ENCODE measurements around the gene PARP14.
"Not testable (repeated sequence)": the region's sequence is repeated elsewhere in the genome, so short reads cannot be mapped to it uniquely, and the experiment has no call there.

Gene PARP14

GRCh38 chr3:122714273-122714672 is 33.6 kb downstream of the PARP14 start:
- no peak for DNase-seq

- no peak for DNase-seq
Observed at GRCh38 chr3:122716667-122717066, 36.0 kb downstream of the PARP14 start.

GRCh38 chr3:122719273-122719921 is 38.8 kb downstream of the PARP14 start:
- peak in 1 of 56 donors; percentile 7 for DNase-seq

GRCh38 chr3:122725106-122725505 is 44.5 kb downstream of the PARP14 start:
- no peak for DNase-seq

- DNase-seq: no peak
Observed at GRCh38 chr3:122727294-122727693, 46.7 kb downstream of the PARP14 start.

GRCh38 chr3:122727766-122728165 is 47.1 kb downstream of the PARP14 start:
- DNase-seq: no peak

- DNase-seq: no peak
Observed at GRCh38 chr3:122728186-122728585, 47.5 kb downstream of the PARP14 start.

GRCh38 chr3:122728756-122729514 is 48.3 kb downstream of the PARP14 start:
- no peak for DNase-seq

- DNase-seq: no peak
Observed at GRCh38 chr3:122730240-122730639, 49.6 kb downstream of the PARP14 start.

GRCh38 chr3:122732682-122733525 is 52.3 kb downstream of the PARP14 start:
- DNase-seq: not testable (repeated sequence)

- DNase-seq: no peak
Observed at GRCh38 chr3:122739172-122739571, 58.5 kb downstream of the PARP14 start.

GRCh38 chr3:122742234-122742633 is 61.6 kb downstream of the PARP14 start:
- no peak for DNase-seq

- DNase-seq: no peak
Observed at GRCh38 chr3:122743581-122744120, 63.0 kb downstream of the PARP14 start.

- DNase-seq: no peak
Observed at GRCh38 chr3:122745369-122746021, 64.9 kb downstream of the PARP14 start.

- DNase-seq: not testable (repeated sequence)
Observed at GRCh38 chr3:122747295-122747694, 66.7 kb downstream of the PARP14 start.

- DNase-seq: no peak
Observed at GRCh38 chr3:122748347-122748746, 67.7 kb downstream of the PARP14 start.

GRCh38 chr3:122754929-122755328 is 74.3 kb downstream of the PARP14 start:
- no peak for DNase-seq

GRCh38 chr3:122755491-122755890 is 74.9 kb downstream of the PARP14 start:
- no peak for DNase-seq

- no peak for DNase-seq
Observed at GRCh38 chr3:122758877-122759560, 78.4 kb downstream of the PARP14 start.

GRCh38 chr3:122760453-122761271 is 80.0 kb downstream of the PARP14 start:
- DNase-seq: no peak
